LNCaP clone FGC (cell line): ENCODE data around the gene MORN1.

Experiments used
- DNase-seq: peaks from one replicate; pipeline ENCODE4 v3.0.0-alpha.2; 2011; ENCODE audit warnings: low read depth
- H3K4me3 ChIP-seq: 2 replicates; pipeline ENCODE4 v1.5.1; 2011; ENCODE audit warnings: mild to moderate bottlenecking, low read depth, low read length, control low read depth
- TF ChIP-seq, protein P1 (sequence below): IDR thresholded peaks from 2 replicates; pipeline ENCODE4 v1.5.1; 2012; ENCODE audit warnings: mild to moderate bottlenecking; ENCODE audit not compliant: control insufficient read depth, insufficient read depth; ENCODE audit errors: extremely low read depth

Gene MORN1

DNA sequence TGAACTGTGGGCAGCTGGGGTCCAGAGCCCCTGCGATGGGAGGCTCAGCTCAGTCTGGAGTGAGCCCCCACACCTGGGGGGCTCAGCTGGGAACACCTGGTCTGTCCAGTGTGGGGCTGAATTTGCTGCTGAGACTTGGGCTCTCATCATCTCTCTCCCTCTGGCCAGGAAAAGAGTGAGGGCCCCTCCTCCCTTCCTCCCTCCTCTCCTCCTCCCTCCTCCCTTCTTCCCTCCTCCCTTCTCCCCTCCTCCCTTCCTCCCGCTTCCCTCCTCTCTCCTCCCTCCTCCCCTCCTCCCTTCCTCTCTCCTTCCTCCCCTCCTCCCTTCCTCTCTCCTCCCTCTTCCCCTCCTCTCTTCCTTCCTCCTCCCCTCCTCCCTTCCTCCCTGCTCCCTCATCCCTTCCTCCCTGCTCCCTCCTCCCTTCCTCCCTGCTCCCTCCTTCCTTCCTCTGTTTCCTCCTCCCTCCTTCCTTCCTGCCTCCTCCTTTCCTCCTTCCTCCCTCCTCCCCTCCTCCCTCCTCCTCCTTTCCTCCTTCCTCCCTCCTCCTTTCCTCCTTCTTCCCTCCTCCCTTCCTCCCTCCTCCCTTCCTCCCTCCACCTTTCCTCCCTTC is 44.5 kb upstream of the MORN1 start:
- DNase-seq: no peak
- TF ChIP-seq, protein P1, sequence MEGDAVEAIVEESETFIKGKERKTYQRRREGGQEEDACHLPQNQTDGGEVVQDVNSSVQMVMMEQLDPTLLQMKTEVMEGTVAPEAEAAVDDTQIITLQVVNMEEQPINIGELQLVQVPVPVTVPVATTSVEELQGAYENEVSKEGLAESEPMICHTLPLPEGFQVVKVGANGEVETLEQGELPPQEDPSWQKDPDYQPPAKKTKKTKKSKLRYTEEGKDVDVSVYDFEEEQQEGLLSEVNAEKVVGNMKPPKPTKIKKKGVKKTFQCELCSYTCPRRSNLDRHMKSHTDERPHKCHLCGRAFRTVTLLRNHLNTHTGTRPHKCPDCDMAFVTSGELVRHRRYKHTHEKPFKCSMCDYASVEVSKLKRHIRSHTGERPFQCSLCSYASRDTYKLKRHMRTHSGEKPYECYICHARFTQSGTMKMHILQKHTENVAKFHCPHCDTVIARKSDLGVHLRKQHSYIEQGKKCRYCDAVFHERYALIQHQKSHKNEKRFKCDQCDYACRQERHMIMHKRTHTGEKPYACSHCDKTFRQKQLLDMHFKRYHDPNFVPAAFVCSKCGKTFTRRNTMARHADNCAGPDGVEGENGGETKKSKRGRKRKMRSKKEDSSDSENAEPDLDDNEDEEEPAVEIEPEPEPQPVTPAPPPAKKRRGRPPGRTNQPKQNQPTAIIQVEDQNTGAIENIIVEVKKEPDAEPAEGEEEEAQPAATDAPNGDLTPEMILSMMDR: no peak
- H3K4me3 ChIP-seq: no peak overlapping the region

DNA sequence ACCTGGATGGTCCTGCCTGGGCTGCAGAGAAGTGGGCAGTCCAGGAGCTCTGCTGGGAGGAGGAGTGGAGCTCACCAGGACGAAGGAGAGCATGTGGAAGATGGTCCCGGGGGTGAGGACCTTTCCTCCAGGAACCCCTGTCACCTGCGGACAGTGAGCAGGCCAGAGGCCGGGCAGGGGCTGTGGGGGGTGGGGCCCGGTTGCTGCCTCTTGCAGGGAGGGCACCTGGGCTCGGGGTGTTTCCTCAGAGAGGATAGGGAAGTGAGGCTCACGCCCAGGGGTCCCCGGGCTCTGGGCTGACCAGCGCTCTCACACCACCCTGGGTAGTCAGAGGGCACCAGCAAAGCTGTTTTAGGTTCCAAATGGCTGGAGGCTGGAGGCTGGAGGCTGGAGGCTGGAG is 43.7 kb upstream of the MORN1 start:
- no peak overlapping the region for H3K4me3 ChIP-seq
- TF ChIP-seq, protein P1: no peak
- no peak for DNase-seq

DNA sequence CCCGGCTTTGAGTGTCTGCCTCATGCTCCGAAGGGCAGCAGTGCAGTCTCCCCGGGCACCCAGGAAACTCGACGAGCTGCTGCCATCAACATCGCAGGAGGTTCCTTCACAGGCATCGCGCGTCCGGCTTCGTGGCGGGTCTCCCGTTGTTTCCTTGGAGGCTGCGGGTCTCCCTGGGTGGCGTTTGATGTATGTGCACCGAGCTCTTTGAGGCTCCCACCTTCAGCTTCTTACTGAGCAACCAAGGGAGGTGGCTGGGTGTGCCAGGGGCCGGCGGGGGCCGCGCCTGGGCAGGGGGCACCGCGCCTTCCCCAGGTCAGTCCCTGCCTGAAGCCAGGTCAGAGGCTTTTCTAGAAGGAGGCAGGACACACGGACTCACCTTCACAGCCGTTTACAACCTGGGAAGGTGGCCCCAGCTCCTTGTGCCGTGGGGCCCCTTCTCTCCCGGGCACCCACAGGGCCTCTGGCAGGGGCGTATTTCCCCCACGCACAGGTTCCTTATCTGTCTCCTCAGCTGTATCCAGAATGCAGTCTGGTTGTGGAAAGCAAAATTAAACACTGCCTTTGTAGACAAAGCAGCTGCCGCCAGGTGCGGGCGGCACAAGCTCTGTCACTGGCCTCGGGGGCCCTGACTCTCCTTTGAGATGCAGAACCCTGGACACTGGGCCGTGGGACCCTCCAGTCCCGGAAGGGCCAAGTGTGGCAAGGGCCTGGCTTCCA is 42.7 kb upstream of the MORN1 start:
- TF ChIP-seq, protein P1: no peak
- no peak for DNase-seq
- H3K4me3 ChIP-seq: no peak overlapping the region

DNA sequence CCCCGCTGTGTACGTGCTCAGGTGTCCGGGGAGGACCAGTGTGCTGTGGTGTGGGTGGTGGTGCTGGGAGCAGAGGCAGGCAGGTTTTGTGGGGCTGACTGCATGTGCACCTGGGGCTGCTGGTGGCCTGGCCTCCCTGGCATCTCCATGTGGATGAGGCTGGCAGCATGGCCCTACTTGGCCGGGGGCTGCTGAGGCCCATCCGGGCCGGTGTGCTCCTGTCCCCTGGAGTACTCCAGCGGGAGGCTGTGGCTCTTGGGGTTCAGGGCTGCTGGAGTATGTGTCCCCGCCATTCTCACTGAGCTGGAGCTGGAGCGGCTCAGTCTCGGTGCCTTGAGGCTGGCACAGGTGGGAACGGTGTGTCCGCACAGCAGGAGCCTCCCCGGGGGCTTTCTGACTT is 41.8 kb upstream of the MORN1 start:
- TF ChIP-seq, protein P1: no peak
- DNase-seq: no peak
- no peak overlapping the region for H3K4me3 ChIP-seq

DNA sequence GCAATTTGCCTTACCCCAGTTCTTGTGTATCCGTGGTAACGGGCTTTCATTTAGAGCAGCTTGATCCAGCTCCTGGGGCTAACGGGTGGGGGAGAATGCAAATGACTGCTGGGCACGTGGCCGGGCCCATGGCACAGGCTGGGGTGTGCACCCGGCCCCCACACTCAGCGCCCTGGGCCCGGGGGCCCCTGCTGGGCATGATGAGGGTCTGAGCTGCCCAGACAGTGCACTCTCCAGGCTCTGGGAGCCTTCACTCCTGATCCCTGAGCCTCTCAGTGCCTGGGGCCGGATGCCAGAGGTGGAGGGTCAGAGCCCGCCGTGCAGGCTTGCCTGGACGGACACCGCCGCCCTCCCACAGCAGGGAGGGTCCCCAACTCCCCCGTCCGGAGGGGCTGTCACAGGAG is 41.1 kb upstream of the MORN1 start:
- H3K4me3 ChIP-seq: no peak overlapping the region
- TF ChIP-seq, protein P1: no peak
- DNase-seq: no peak

DNA sequence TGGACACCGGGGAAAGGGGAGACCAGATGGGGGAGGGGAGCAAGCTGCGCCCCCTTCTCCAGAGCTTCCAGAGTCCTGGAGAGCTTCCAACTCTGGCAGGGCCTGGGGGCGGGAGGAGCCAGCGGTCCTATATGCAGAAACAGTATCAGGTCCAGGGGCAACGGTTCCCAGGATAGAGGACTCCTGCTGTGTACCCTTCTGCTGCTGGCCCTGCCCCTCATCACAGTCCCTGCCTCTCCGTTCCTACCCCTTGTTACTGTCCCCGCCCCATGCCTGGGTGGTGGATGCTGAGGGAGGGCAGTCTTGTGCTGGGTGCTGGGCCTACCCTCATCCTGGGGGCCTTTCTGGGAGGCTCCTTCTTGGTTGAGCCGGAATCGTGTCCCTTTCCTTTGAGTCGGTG is 40.2 kb upstream of the MORN1 start:
- TF ChIP-seq, protein P1: no peak
- no peak for DNase-seq
- H3K4me3 ChIP-seq: no peak overlapping the region

DNA sequence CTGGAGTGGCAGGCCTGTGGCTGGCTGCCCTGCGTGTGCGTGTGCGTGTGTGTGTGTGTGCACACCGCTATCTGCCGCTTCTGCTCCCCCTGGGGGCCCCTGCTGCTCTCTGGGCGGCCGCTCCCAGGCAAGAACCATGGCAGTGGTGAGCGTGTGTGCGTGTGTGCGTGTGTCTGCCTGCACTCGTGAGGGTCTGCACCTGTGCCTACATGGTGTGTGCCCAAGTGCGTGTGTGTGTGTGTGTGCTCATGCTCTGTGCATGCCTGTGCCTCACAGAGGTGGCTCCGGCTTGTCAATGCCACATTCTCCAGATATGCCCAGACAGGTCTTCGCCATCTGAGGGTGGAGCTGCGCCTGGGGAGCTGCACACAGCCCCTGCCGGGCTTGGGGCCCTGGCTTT is 39.7 kb upstream of the MORN1 start:
- no peak for DNase-seq
- no peak overlapping the region for H3K4me3 ChIP-seq

More for the DNA sequence above, 39.7 kb upstream of the MORN1 start:
- TF ChIP-seq, protein P1: no peak
